Activated naive CD4-positive, alpha-beta T cell (primary cell): ENCODE data around the gene NLGN2.
A peak's percentile ranks its signal among the peaks of the same experiment; 100 is the strongest.
"Not testable (repeated sequence)": the region's sequence is repeated elsewhere in the genome, so short reads cannot be mapped to it uniquely, and the experiment has no call there.

ENCODE experiments used
- DNase-seq, 4 experiments: peaks; one replicate each; lab custom pipeline; 2025; lab: John Stamatoyannopoulos, UW

Gene NLGN2

DNA sequence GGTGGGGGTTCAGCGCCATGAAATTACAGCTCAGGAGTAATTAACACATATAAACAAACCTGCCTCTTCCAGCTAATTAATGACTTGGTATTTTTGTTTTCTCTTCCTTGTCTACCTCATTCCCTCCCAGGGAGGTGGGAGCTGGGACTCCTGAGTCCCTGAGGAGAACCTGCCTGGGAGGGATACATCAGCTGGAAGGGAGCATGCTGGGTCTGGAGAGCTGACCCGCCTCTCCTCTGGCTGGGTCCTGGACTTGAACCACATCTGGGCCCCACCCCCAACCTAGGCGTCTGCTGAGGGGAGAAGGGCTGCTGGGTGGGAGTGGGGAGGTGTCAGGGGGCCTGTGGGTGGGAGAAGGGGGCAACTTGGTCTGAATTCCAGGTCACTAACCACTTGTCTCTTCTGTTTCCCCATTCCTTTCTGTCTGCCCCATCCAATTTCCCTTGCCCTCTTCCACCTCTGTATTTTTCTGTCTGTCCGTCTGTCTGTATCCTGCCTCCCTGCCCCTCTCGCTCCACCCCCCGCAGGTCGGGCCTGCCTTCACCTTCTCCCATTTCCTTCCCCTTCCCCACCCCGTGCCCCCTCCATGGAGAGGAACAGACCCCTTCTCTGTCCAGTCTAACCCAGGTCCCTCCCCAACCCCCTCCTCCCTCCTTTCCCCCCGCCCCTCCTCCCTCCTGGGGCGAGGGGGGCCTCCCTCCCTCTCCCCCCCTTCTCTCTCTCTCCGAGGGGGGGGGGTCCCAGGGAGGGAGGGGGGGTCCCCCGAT, at the start of gene NLGN2:
Gene NLGN2, plus strand, starts transcription at position 361 of the 767 bp plus-strand sequence. CDS start 411 bp downstream, outside the sequence.
- no peak for DNase-seq

DNA sequence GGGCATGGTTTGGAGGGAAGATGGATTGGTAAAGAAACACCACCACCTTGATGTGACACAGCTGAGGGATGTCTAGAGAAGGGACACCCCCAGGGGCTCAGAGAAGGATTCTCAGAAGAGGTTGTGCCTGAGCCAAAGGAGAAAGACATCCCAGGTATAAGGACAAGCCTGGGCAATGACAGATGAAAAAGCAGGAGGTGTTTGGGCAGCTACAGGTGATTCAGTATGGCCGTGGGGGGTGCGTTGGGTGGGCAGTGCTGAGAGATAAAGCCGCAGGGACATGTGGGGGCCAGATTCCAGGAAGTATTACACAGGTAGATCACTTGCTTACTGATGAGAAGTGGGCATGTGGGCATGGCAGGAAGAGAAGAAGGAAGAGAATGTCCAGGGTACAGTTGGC, 45.7 kb upstream of the NLGN2 start:
- DNase-seq: no peak

- no peak for DNase-seq
Measured at GRCh38 chr17:7363311-7363710, 44.3 kb upstream of the NLGN2 start.

DNA sequence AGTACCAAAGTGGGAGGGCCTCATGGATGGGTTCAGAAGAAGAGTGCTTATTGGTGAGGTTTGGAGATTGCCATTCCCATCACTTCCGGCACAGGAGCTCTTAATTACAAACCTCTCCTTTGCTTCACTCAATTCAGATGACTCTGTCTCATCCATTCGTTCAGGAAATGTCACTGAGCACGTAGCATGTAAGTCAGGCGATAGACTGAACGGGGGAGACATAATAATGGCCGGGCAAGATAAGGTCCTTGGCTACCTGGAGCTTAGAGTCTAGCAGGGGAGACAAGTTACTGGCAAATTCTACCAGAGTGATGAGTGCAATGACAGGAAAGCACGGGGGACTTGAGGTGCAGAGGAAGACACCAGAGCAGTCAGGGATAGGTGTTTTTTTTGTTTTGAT, 41.7 kb upstream of the NLGN2 start:
- DNase-seq: not testable (repeated sequence)

DNA sequence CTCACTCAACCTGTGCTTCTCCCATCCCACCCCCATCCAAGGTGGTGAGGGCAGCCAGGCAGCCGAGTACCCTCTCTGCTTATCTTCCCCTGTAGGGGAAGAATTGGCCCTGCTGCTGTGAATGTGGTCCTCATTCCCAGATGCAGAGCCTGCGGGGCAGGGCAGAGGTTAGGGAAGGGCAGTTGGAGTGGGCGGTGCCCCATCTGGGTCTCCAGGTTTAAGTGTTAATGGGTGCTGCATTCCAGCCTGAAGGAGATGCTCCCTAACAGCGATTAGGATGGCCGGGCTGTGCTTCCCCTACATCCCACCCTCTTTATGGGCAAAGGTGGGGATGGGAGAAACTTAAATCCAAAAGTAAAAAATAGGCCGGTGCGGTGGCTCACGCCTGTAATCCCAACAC, 40.6 kb upstream of the NLGN2 start:
- no peak for DNase-seq

- DNase-seq: no peak
Measured at GRCh38 chr17:7367918-7368598, 39.6 kb upstream of the NLGN2 start.

GRCh38 chr17:7368599-7368994, 39.0 kb upstream of the NLGN2 start:
- DNase-seq: not testable (repeated sequence)

GRCh38 chr17:7369825-7370224, 37.8 kb upstream of the NLGN2 start:
- DNase-seq: no peak

DNA sequence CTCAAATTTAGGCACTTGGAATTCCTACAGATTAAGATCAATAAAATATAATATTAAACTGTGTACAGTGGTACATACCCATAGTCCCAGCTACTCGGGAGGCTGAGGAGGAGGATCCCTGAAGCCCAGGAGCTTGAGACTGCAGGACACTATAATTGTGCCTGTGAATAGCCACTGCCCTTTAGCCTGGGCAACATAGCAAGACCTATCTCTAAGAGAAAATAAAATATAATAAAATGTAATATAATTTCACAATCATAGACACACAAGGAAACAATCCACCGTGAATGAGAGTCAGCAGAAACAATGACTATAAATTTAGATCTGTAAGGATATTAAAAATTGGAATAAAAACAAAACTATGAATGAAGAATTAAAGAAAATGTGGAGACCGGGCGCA, 36.8 kb upstream of the NLGN2 start:
- DNase-seq: no peak

DNA sequence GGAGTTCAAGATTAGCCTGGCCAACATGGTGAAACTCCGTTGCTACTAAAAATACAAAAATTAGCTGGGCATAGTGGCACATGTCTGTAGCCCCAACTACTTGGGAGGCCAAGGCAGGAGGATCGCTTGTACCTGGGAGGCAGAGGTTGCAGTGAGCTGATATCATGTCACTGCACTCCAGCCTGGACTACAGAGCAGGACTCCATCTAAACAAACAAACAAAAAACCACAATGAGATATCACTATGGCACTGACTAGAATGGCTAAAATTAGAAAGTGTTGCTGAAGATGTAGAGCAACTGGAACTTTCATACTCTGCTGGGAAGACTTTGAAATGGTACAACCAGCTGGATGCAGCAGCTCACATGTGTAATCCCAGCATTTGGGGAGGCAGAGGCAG, 33.3 kb upstream of the NLGN2 start:
- no peak for DNase-seq

GRCh38 chr17:7379134-7379533, 28.5 kb upstream of the NLGN2 start:
- no peak for DNase-seq

DNA sequence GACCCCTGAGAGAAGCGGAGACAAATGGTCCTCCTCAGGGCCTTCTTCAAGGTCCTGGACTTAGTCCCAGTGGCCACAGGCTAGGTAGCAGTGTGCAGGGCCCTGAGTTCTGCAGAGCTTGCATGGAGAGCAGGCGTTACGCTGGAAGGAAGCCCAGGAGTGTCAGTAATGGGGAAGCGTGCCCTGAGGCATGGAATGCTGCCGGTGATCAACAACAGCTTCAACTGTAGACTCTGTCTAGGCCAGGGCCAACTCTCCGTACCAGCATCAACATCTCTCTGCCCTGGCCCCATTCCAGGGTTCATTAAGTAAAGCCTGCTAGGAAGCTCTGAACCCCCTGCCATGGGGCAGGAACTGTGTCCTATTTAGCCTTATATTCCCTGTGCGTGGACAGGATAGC, 27.3 kb upstream of the NLGN2 start:
- DNase-seq: no peak

DNA sequence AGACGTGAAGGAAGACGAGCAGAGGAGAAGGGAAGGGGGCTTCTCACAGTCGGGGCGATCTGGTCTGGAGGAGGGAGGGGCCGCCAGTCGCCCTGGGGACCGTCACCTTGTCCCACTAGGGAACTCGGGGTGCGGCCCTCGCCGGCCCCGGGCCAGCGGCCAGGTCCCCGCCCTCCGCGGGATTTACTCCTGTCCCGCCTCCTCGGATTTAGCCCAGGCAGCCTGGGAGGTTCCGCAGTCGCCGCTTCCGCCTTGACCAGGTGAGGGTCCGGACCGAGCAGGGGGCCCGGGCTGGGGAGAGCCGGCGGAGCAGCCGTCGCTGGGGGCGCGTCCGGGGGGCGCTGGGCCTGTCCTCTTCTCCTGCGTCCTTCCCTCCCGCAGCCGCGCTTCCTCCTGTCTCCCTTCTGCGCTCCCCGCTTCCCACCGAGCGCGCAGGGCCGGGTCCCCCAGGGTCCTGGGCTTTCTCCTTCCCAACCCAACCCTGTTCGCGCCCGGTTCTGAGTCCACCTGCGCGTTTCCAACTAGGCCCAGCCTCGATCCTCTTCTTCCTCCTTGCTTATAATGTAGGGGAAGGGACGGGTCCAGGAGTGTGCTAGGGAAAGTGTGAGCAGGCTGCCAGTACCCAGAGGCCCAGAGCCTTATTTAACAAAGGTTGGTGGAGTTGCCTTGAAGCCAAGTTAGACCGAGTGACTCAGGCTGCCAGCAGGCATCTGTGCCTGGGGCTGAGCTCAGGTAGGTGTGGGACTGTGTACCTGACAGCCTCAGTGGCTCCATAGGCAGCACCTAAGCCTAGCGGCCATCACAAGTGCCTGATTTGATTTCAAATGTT, 26.6 kb upstream of the NLGN2 start, which contains the start of gene TNK1:
Gene TNK1, plus strand, starts transcription at position 235 of the 829 bp plus-strand sequence. CDS start 1,838 bp downstream, outside the sequence.
- DNase-seq: no peak

DNA sequence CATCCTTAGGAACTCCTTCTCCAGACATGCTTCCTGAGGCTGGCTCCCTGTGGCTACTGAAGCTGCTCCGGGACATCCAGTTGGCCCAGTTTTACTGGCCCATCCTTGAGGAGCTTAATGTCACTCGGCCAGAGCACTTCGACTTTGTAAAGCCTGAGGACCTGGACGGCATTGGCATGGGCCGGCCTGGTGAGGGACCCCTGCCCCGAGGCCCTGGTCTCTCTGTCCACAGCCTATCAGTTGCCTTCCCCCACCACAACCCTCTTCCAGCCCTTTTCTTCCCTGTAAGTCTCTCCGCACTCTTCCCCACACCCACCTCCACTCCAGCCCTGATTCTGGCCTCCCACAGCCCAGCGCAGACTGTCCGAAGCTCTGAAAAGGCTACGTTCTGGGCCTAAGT, 24.7 kb upstream of the NLGN2 start:
- DNase-seq: no peak

- no peak for DNase-seq
Measured at GRCh38 chr17:7383371-7383741, 24.3 kb upstream of the NLGN2 start.

DNA sequence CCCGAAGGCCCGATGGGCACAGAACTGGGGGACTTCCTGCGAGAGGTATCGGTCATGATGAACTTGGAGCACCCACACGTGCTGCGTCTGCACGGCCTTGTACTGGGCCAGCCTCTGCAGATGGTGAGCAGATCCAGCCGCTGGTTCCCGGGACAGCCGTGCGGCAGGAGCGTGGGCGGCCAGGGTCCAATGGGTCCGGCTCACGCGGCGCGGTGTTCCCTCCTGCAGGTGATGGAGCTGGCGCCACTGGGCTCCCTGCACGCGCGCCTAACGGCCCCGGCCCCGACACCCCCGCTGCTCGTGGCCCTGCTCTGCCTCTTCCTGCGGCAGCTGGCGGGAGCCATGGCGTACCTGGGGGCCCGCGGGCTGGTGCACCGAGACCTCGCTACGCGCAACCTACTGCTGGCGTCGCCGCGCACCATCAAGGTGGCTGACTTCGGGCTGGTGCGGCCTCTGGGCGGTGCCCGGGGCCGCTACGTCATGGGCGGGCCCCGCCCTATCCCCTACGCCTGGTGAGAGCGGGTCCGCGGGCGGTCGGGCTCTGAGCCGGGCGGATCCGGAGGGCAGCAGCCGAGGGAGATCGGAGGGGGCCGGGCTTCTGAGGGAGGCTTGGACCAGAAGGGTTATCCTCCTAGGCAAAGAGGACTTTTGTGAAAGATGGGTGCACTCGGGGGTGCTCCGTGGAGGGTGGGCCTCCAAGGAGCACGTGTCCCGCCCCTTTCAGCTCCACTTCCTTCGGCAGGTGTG, 23.7 kb upstream of the NLGN2 start:
- DNase-seq: peak; percentile 35 to 75 (median 60)

- DNase-seq: no peak
Measured at GRCh38 chr17:7384489-7385081, 23.1 kb upstream of the NLGN2 start.

GRCh38 chr17:7388856-7389255, 18.8 kb upstream of the NLGN2 start:
- DNase-seq: no peak

GRCh38 chr17:7389924-7390910, 17.4 kb upstream of the NLGN2 start:
- no peak for DNase-seq

DNA sequence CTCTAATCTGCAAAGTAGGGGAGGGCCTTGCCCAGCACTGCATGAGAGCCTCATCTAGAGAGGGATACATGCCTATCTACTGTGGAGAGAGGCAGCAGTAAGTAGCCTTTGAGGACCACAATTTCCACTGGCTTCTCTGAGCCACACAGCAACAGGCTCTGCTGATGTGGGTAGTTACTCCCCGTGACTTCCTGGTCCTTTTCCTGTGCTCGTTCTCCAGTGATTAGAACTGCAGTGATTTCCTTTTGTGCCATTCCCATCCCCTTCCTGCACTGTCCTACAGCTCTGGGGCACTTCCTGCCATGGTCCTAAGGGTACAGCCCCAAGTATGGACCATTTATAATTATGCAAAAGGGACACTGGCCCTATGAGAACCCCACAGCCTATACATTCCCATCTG, 16.3 kb upstream of the NLGN2 start:
- no peak for DNase-seq
